H1 (cell line): Measurements from ENCODE around the gene ASB1. TPM values are rescaled to one million over a fixed set of nuclear protein-coding genes. Genes with fewer than 3 reads are reported as not detected.

ENCODE experiments used
- CTCF ChIP-seq, 3 experiments: IDR thresholded peaks; 1 replicate in 2 of 3; 2 replicates in 1 of 3; pipeline versions ENCODE4 v1.5.1 to v1.6.1; 2011; ENCODE audit warnings: low read length in 3 of 3, mild to moderate bottlenecking in 3 of 3, inconsistent platforms in 2 of 3, low read depth in 1 of 3, moderate library complexity in 1 of 3; ENCODE audit not compliant: insufficient read depth in 1 of 3; ENCODE audit errors: control extremely low read depth in 1 of 3
- polyA plus RNA-seq, 7 experiments: library from polyadenylated mRNA; depleted of rRNA in 3 of 7; stranded (reverse) in 5 of 7; unstranded in 2 of 7; fragments of >200 nt in 5 of 7; fragments of 200-250 nt in 2 of 7; gene quantifications; 1 replicate in 5 of 7; 2 replicates in 1 of 7; 4 replicates in 1 of 7; pipeline versions ENCODE4 v1.2.1 to v1.2.3, GENCODE V29; 2011 to 2013; ENCODE audit warnings: missing spikeins in 2 of 7, mixed read lengths in 2 of 7
- total RNA-seq: library from RNA; stranded (reverse); fragmentation: NEBNext Ultra II Directional; extraction: Animal tissue kit (Norgen Biotek cat#: 25700); gene quantifications from 2 replicates; pipeline ENCODE4 v1.2.1, GENCODE V29; 2021

The ASB1 gene
- total and polyA plus RNA-seq, 2 of the 8 experiments (the other 6 are each of a cell fraction or from before 2014, with no cell fraction given) = 24.1 to 36.0 TPM

- no peak for TF ChIP-seq CTCF (IDR thresholded peaks at IDR 0.05; ENCODE audit: control extremely low read depth in 1 of 3, insufficient read depth in 1 of 3, low read depth in 1 of 3, low read length in 3 of 3)
Observed at GRCh38 chr2:238498691-238499295, 72.1 kb downstream of the ASB1 start (continued).
